AG09319 (cell line): ENCODE measurements around the gene EXOC3.
"Not testable (repeated sequence)": the region's sequence is repeated elsewhere in the genome, so short reads cannot be mapped to it uniquely, and the experiment has no call there.

Source experiments
- DNase-seq: peaks from one replicate; pipeline ENCODE4 v3.0.0-alpha.2; 2010; ENCODE audit warnings: low read depth; ENCODE audit errors: extremely low read depth
- TF ChIP-seq, protein P1 (sequence below): IDR thresholded peaks from 2 replicates; pipeline ENCODE4 v1.5.1; 2011; ENCODE audit warnings: low read depth, mild to moderate bottlenecking, inconsistent platforms, low read length, moderate library complexity

The EXOC3 gene

DNA sequence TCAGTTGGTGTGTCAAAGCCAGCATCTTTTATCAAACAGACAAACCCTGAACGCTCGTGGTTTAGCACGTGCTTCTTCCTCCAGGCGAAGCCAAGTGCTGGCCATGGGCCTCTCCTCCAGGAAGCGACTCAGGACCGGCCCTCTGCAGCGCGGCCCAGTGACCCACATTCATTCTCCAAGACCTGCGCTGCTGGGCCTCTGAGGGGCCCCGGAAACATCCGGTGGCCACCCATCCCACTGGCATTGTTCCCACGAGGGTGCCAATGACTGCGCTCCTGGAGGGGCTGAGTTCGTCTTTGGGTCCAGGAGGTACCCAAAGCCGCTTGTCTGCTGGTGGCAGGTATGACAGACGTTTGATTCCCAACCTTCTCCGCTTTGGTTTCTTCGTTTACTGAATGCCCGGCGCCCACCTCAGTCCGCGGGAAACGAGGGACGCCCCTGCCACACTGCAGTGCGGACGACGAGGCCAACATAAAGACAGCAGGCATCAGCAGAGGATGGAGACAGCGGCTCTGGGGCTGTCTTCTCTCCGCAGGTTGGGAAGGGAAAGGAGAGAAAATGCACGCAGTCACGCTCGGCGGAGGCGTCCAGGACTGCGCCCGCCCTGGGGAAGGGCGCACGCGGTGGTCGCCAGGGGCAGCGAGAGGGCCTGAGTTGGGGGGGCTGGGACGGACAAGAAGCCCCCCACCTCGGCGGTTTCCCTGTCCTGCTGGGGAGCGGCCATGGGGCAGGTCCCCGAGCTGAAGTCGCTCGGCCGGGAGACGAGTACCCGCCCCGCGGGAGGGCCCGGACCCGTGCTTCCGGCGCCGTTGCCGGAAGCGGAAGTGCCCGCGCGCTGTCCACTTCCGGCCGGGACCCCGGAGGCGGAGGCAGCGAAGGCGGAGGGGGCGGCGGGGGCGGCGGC, at the start of gene EXOC3:
Gene EXOC3, plus strand, starts transcription at position 842 of the 904 bp plus-strand sequence. CDS start 3,030 bp downstream, outside the sequence.
- peak; percentile 40 for DNase-seq
- TF ChIP-seq, protein P1, sequence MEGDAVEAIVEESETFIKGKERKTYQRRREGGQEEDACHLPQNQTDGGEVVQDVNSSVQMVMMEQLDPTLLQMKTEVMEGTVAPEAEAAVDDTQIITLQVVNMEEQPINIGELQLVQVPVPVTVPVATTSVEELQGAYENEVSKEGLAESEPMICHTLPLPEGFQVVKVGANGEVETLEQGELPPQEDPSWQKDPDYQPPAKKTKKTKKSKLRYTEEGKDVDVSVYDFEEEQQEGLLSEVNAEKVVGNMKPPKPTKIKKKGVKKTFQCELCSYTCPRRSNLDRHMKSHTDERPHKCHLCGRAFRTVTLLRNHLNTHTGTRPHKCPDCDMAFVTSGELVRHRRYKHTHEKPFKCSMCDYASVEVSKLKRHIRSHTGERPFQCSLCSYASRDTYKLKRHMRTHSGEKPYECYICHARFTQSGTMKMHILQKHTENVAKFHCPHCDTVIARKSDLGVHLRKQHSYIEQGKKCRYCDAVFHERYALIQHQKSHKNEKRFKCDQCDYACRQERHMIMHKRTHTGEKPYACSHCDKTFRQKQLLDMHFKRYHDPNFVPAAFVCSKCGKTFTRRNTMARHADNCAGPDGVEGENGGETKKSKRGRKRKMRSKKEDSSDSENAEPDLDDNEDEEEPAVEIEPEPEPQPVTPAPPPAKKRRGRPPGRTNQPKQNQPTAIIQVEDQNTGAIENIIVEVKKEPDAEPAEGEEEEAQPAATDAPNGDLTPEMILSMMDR: no peak

DNA sequence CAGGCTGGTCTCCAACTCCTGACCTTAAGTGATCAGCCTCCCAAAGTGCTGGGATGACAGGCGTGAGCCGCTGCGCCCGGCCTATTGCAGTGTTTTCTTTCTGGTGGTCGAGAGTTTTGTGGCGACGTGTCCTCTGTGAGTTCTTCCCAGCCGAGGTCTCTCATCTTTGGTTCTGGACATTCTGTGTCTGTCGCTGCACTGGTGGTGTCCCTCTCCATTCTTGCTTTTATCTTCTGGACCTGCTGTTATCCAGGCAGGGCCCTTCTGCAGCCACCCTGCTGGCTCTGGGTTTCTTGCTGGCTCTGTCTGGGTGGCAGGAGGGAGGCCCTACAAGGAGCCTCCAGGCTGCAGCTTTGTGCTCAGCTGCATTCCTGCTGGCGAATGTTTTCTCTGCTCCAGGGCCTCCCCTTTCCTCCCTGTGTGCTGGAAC, 49.1 kb upstream of the EXOC3 start:
- no peak for DNase-seq
- TF ChIP-seq, protein P1: no peak

DNA sequence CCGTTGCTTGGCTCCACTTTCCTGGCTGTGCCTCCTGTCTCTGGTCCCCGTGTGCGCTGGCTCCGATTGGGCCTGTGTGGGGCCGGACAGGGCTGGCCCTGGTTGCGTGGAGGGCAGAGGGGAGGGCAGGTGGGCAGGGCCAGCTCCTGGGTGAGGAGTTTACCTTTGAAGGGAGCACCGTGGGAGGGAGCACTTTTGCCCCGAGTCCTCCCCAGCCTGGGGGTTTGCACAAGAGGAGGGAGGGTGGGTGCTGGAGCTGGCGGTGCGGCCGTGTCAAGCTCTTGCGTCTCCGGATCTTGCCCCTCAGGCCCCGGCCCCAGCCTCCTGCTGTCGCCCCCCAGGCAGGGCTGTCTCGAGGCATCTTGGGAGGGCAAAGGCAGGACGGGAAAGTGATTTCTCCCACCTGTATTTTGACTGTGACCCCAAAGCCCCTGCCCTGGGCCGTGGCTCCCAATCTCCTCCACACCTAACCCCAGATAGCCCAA, 48.3 kb upstream of the EXOC3 start:
- TF ChIP-seq, protein P1: no peak

DNA sequence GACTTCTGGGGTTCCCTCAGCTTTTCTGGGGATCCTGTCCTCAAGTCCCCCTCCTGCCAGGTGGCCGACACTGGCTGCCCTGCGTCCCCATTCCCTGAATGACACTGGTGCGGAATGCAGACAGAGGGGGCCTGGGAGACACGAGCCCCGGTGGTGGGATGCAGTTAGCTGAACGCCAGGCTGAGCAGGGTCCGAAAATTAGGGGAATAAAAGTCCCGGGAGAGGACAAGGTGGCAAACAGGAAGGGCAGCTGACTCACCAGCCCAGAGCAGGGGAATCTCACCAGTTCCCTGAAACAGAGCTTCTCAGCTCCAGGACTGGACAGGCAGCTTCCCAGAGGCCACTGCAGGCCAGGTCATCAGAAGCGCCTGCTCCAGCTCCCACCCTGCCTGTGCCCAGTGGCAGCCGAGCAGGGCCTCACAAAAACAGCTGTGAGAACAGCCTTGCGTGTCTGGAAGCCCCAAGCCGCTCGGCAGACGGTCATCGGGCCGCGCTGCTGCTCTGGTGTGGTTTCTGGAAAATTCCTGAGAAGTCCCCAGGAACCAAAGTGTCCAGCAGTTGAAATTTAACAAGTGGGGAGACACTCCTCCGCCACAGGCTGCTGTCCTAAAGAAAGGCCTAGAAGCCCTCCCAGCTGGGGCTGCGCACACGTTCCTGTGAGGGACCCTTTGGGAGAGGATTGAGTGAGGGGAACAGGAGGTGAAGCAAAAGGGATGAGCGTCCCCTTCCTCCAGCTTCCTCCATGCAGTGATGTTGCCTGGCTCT, 47.6 kb upstream of the EXOC3 start:
- TF ChIP-seq, protein P1: no peak
- peak; percentile 91 for DNase-seq

More for the DNA sequence above, 48.3 kb upstream of the EXOC3 start:
- no peak for DNase-seq

DNA sequence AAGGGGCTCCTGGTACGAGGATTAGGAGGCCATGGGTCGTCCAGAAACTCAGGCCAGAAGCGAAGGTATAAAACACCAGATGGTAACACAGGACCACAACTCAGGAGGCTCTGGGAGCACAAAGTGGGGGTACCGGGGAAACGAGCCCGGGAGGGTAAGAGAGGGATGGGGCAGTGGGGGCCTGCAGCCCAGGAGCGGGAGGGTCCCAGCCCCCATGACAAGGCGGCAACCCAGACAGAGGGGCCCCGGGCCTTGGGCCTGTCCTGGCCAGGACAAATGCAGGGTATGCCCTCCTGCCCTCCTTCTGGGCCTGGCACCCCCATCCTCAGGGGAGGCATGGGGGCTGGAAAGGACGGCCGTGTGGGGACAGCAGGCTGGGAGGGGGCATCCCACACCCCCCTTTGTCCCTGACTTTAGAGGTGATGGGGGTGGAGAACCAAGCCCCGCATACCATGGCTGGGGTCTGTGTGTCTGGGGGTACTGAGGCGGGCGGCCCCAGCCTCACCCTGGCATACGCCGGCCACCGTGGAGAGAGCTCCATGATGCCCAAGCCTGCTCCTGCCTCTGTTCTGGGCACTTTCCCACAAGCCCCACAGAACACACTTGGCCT, 47.0 kb upstream of the EXOC3 start:
- no peak for DNase-seq
- TF ChIP-seq, protein P1: no peak

DNA sequence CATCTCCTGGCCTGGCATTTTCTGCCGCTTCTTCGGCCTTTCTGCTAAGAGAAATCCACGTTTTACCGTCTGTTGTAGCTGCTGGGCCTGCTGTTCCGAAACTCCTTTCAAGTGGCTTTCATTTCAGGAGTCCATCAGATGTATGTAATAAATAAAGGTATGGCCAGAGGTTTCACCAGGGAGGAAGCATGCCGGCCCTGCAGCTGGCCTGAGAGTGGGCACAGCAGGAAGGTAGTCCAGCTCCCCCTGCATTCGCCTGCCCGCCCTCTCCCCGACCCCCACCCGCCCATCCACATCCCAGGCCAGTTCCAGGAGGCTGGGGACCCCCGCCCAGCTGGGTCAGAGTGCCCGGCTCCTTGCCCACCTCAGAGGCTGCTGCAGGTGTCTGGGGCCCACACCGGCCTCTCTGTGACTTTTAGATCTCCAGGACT, 46.4 kb upstream of the EXOC3 start:
- TF ChIP-seq, protein P1: no peak

DNA sequence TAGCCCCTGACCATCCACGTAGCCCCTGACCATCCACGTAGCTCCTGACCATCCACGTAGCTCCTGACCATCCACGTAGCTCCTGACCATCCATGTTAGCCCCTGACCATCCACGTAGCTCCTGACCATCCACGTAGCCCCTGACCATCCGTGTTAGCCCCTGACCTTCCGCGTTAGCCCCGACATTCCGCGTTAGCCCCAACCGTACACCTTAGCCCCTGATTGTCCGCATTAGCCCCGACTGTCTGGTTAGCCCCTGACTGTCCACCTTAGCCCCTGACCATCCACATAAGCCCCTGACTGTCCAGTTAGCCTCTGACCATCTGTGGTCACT, 44.9 kb upstream of the EXOC3 start:
- not testable (repeated sequence) for DNase-seq

More for the DNA sequence above, 46.4 kb upstream of the EXOC3 start:
- no peak for DNase-seq
